K562 (cell line): Measurements from ENCODE around the gene HAX1. TPM values are rescaled to one million over a fixed set of nuclear protein-coding genes. Genes with fewer than 3 reads are reported as not detected.

Experiments used
- BRF2 ChIP-seq: IDR thresholded peaks from 3 replicates; pipeline ENCODE4 v1.6.1; 2011; ENCODE audit warnings: borderline replicate concordance, mild to moderate bottlenecking; ENCODE audit not compliant: insufficient read length, insufficient read depth
- CBX5 ChIP-seq: IDR thresholded peaks from 2 replicates; pipeline ENCODE4 v1.6.1; 2014; ENCODE audit warnings: low read depth, borderline replicate concordance
- CGGBP1 ChIP-seq: fragments of 250-450 bp; sonication (Bioruptor Pico); IDR thresholded peaks from 2 replicates; pipeline ENCODE4 v1.9.0; 2021; ENCODE audit warnings: mild to moderate bottlenecking
- E2F8 ChIP-seq: fragments of 450-650 bp; IDR thresholded peaks from 2 replicates; pipeline ENCODE4 v1.7.1; 2018; ENCODE audit warnings: mild to moderate bottlenecking, low read depth; ENCODE audit not compliant: partially characterized antibody
- EP400 ChIP-seq: fragments of 450-650 bp; IDR thresholded peaks from 2 replicates; pipeline ENCODE4 v1.6.1; 2017; ENCODE audit warnings: antibody characterized with exemption, mild to moderate bottlenecking, moderate library complexity
- GTF2A2 ChIP-seq: IDR thresholded peaks from 2 replicates; pipeline ENCODE4 v1.6.1; 2016; ENCODE audit warnings: mild to moderate bottlenecking, missing genetic modification characterization, missing compliant biosample characterization
- GTF2B ChIP-seq: IDR thresholded peaks from 2 replicates; pipeline ENCODE4 v1.6.1; 2011; ENCODE audit not compliant: insufficient read length; ENCODE audit errors: extremely low read depth
- JUN ChIP-seq, 2 experiments: sonication (generic) in 1 of 2; formaldehyde crosslinking in 1 of 2; IDR thresholded peaks; 2 replicates each; pipeline versions ENCODE4 v1.6.1 to v1.8.0; 2012 to 2022; ENCODE audit warnings: borderline replicate concordance in 2 of 2, mild to moderate bottlenecking in 2 of 2, improper control_type of control experiment in 1 of 2, low read depth in 1 of 2, low read length in 1 of 2, missing genetic modification reagents in 1 of 2
- LEF1 ChIP-seq: fragments of 450-650 bp; IDR thresholded peaks from 2 replicates; pipeline ENCODE4 v1.6.1; 2016; ENCODE audit warnings: mild to moderate bottlenecking
- MAFK ChIP-seq: IDR thresholded peaks from 2 replicates; pipeline ENCODE4 v1.6.1; 2011; ENCODE audit warnings: low read length, improper control_type of control experiment
- MAZ ChIP-seq, 2 experiments: fragments of 450-650 bp in 1 of 2; sonication (generic) in 1 of 2; formaldehyde crosslinking; IDR thresholded peaks in 1 of 2; conservative IDR thresholded peaks in 1 of 2; 2 replicates each; pipeline versions ENCODE4 v1.4.0 to v1.5.0; 2020; ENCODE audit warnings: mild to moderate bottlenecking in 1 of 2, missing genetic modification reagents in 1 of 2
- MTA1 ChIP-seq: fragments of 450-650 bp; IDR thresholded peaks from 2 replicates; pipeline ENCODE4 v1.6.1; 2017; ENCODE audit warnings: borderline replicate concordance
- POLR2B ChIP-seq: fragments of 450-650 bp; IDR thresholded peaks from 2 replicates; pipeline ENCODE4 v1.6.1; 2018; ENCODE audit warnings: low read depth; ENCODE audit not compliant: partially characterized antibody
- RNF2 ChIP-seq: sonication (generic); IDR thresholded peaks from 2 replicates; pipeline ENCODE4 v1.6.1; 2016
- SETDB1 ChIP-seq: IDR thresholded peaks from one replicate; pipeline ENCODE4 v1.6.1; 2012; ENCODE audit warnings: low read length, control low read depth, inconsistent platforms
- TAF15 ChIP-seq: fragments of 200-400 bp; formaldehyde crosslinking; IDR thresholded peaks from 2 replicates; pipeline ENCODE4 v1.6.1; 2017; ENCODE audit warnings: mild to moderate bottlenecking, low read depth, low read length, moderate library complexity
- ZMIZ1 ChIP-seq, 2 experiments: fragments of 150-350 bp in 1 of 2; IDR thresholded peaks; 2 replicates each; pipeline ENCODE4 v1.6.1; 2012 to 2016; ENCODE audit warnings: low read depth in 2 of 2, low read length in 2 of 2, mild to moderate bottlenecking in 1 of 2, moderate library complexity in 1 of 2
- ZNF217 ChIP-seq: sonication (generic); formaldehyde crosslinking; IDR thresholded peaks from 2 replicates; pipeline ENCODE4 v1.8.0; 2022; ENCODE audit warnings: mild to moderate bottlenecking, missing genetic modification reagents
- ZNF239 ChIP-seq: fragments of 250-450 bp; sonication (Bioruptor Pico); IDR thresholded peaks from 2 replicates; pipeline ENCODE4 v1.4.0; 2020; ENCODE audit warnings: mild to moderate bottlenecking
- polyA plus RNA-seq, 8 experiments: library from polyadenylated mRNA; depleted of rRNA in 4 of 8; stranded (reverse) in 5 of 8; unstranded in 3 of 8; fragments of >200 nt; fragmentation: Nextera tagmentation in 2 of 8; fragmentation: Illumina TruSeq in 1 of 8; extraction: Ambion mirVana in 2 of 8; extraction: Trizol in 1 of 8; gene quantifications; 2 replicates each; pipeline versions ENCODE4 v1.2.1 to v1.2.3, GENCODE V29; 2011 to 2014; ENCODE audit warnings: inconsistent platforms in 1 of 8, missing spikeins in 1 of 8
- total RNA-seq, 7 experiments: library from RNA; depleted of rRNA in 6 of 7; stranded (reverse); fragments of >200 nt in 6 of 7; fragmentation: Illumina TruSeq in 2 of 7; extraction: Trizol in 2 of 7; gene quantifications; 2 replicates each; pipeline versions ENCODE4 v1.2.1 to v1.2.3, GENCODE V29; 2011 to 2021; ENCODE audit warnings: low replicate concordance in 1 of 7

Gene HAX1
- total and polyA plus RNA-seq, 9 of the 15 experiments (the other 6 are each of a cell fraction or from before 2014, with no cell fraction given): 143 to 492 (median 234) TPM

GRCh38 chr1:154295408-154296235 is 23.2 kb downstream of the HAX1 start (continued):
- TF ChIP-seq EP400: peak; percentile 36; the same call in 1 of the 2 replicates
- no peak for TF ChIP-seq GTF2B
- TF ChIP-seq BRF2: no peak
- TF ChIP-seq RNF2: no peak
- TF ChIP-seq ZNF239 (CRISPR knock-in tag): no peak
- TF ChIP-seq E2F8: peak; percentile 49
- TF ChIP-seq TAF15: no peak
- TF ChIP-seq LEF1: peak; percentile 51; the same call in 1 of the 2 replicates
- TF ChIP-seq ZMIZ1 (IDR thresholded peaks at IDR 0.05; ENCODE audit: low read depth in 2 of 2, low read length in 2 of 2): no peak
- no peak for TF ChIP-seq MTA1
- TF ChIP-seq MAZ (CRISPR knock-in tag; conservative IDR thresholded peaks at IDR 0.05 in 1 of 2, IDR thresholded peaks at IDR 0.05 in 1 of 2): peak in 1 of 2 experiments; percentile 36; a peak in 1 of 4 replicates
- TF ChIP-seq JUN (IDR thresholded peaks at IDR 0.05; ENCODE audit: borderline replicate concordance, low read depth, low read length): 0 out of 2 replicates have a peak, but pooled peaks have one; percentile 9
- TF ChIP-seq JUN (CRISPR knock-in tag; IDR thresholded peaks at IDR 0.05; ENCODE audit: borderline replicate concordance): no peak
- TF ChIP-seq CBX5: peak; percentile 99
- TF ChIP-seq POLR2B: no peak
- no peak for TF ChIP-seq MAFK
- no peak for TF ChIP-seq SETDB1
- no peak for TF ChIP-seq CGGBP1 (CRISPR knock-in tag)
- TF ChIP-seq GTF2A2: no peak
- no peak for TF ChIP-seq ZNF217
